ENCODE results near the gene SYTL5.

The SYTL5 gene

GRCh38 chrX:38095971-38096529 is 89.7 kb downstream of the SYTL5 start:
- DNase-seq, result no peak

- no peak for DNase-seq
Observed at GRCh38 chrX:38099688-38100087, 93.3 kb downstream of the SYTL5 start.

- DNase-seq, result no peak
Observed at GRCh38 chrX:38102240-38102639, 95.9 kb downstream of the SYTL5 start.

- DNase-seq, result no peak
Observed at GRCh38 chrX:38102875-38103274, 96.5 kb downstream of the SYTL5 start.

- DNase-seq, result no peak
Observed at GRCh38 chrX:38103857-38104812, 97.8 kb downstream of the SYTL5 start.

- DNase-seq, result no peak
Observed at GRCh38 chrX:38105216-38105725, 98.9 kb downstream of the SYTL5 start.

GRCh38 chrX:38106991-38107655 is 100.8 kb downstream of the SYTL5 start:
- no peak for DNase-seq

- DNase-seq, result no peak
Observed at GRCh38 chrX:38108364-38108763, 102.0 kb downstream of the SYTL5 start.

GRCh38 chrX:38109042-38109898 is 102.9 kb downstream of the SYTL5 start:
- no peak for DNase-seq

- no peak for DNase-seq
Observed at GRCh38 chrX:38110231-38110630, 103.9 kb downstream of the SYTL5 start.

GRCh38 chrX:38111196-38111595 is 104.8 kb downstream of the SYTL5 start:
- DNase-seq, result no peak

- DNase-seq, result no peak
Observed at GRCh38 chrX:38112566-38112965, 106.2 kb downstream of the SYTL5 start.

- no peak for DNase-seq
Observed at GRCh38 chrX:38116706-38117105, 110.4 kb downstream of the SYTL5 start.

- DNase-seq, result no peak
Observed at GRCh38 chrX:38117485-38117884, 111.1 kb downstream of the SYTL5 start.

- no peak for DNase-seq
Observed at GRCh38 chrX:38124000-38124399, 117.6 kb downstream of the SYTL5 start.

- no peak for DNase-seq
Observed at GRCh38 chrX:38126179-38126578, 119.8 kb downstream of the SYTL5 start.

- no peak for DNase-seq
Observed at GRCh38 chrX:38127961-38128360, 121.6 kb downstream of the SYTL5 start.

- no peak for DNase-seq
Observed at GRCh38 chrX:38129366-38129765, 123.0 kb downstream of the SYTL5 start.

GRCh38 chrX:38138157-38138891 is 132.0 kb downstream of the SYTL5 start:
- DNase-seq, result no peak

GRCh38 chrX:38138900-38139299 is 132.5 kb downstream of the SYTL5 start:
- DNase-seq, result no peak

- DNase-seq, result no peak
Observed at GRCh38 chrX:38142610-38143009, 136.3 kb downstream of the SYTL5 start.

- DNase-seq, result no peak
Observed at GRCh38 chrX:38149016-38149415, 142.7 kb downstream of the SYTL5 start.
